GM19099 (cell line): ENCODE results near the gene SETBP1.

Source experiments
- POLR2A ChIP-seq: IDR thresholded peaks from 3 replicates; pipeline ENCODE4 v1.6.1; 2011; ENCODE audit warnings: low read depth; ENCODE audit not compliant: insufficient read length; ENCODE audit errors: extremely low read depth

Gene SETBP1

GRCh38 chr18:44917216-44918141, 236.8 kb downstream of the SETBP1 start:
- no peak for TF ChIP-seq POLR2A

- TF ChIP-seq POLR2A, result no peak
Observed at GRCh38 chr18:44918142-44918476, 237.4 kb downstream of the SETBP1 start.

DNA sequence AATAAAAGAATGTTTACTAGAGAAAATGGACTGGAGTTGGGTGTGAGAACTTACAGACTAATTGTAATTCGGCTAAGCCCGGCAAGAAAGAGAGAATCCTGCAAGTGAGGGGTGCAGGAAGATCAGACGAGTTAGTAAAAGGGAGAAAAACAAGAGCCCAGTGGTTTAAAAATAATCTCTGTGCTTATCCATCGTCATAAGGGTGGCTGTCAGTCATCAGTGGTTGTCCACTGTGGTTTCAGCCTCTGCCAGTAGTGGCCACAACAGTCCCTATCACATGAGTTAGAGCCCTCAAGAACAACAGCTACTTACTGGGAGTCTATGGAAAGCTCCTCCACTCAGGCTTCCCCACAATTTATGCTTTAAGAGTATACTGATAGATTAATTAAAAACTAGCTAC, 239.8 kb downstream of the SETBP1 start:
- no peak for TF ChIP-seq POLR2A

GRCh38 chr18:44921974-44922373, 241.3 kb downstream of the SETBP1 start:
- TF ChIP-seq POLR2A, result no peak

DNA sequence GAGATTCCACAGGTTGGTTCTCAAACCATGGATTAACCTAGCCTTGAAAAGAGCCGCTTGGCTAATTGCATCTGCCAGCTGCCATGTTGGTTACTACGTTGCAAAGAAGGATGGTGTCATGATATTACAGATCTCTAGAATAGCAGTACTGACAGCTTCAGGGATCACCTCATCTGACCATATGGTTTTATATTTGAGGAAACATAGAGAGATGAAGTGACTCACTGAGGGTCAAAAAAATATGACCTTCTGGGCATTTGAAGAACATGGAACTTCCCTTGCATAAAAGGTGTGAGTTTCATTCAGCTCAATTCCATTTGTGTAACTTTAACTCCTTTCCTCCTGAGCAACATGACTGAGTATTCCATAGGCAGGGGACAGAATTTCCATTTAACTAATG, 242.3 kb downstream of the SETBP1 start:
- TF ChIP-seq POLR2A, result no peak

DNA sequence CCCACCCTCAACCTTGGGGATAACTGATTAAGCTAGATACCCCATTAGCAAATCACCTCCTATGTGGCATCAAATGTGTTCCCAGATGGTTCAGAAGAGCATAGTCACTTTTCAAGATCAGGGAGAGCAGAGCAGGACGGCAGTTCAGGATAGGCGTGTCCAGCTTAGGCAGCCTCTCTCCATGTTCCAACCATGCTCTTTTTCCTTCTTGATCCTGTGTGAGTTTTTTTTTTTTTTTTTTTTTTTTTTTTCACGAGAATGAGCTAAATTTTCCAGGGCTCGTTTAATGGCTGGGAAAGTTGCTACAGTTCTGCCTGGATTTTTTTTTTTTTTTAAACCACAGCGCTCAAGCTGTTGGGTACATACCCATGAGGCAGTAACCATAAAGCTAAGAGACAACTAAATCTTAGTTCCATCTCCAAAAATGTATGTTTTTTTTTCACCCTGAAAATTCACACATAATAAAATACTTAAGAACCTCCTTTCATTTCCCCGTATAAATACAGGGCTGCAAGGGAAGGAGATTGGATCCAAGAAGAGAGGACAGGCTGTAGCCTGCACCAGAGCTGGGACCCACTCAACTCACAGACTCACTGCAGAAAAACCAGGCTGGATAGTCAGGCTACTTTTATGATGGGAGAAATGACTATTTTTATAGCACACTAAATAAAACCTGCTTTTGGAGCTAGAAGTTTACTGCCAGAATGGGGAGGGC, 244.3 kb downstream of the SETBP1 start:
- TF ChIP-seq POLR2A, result no peak

DNA sequence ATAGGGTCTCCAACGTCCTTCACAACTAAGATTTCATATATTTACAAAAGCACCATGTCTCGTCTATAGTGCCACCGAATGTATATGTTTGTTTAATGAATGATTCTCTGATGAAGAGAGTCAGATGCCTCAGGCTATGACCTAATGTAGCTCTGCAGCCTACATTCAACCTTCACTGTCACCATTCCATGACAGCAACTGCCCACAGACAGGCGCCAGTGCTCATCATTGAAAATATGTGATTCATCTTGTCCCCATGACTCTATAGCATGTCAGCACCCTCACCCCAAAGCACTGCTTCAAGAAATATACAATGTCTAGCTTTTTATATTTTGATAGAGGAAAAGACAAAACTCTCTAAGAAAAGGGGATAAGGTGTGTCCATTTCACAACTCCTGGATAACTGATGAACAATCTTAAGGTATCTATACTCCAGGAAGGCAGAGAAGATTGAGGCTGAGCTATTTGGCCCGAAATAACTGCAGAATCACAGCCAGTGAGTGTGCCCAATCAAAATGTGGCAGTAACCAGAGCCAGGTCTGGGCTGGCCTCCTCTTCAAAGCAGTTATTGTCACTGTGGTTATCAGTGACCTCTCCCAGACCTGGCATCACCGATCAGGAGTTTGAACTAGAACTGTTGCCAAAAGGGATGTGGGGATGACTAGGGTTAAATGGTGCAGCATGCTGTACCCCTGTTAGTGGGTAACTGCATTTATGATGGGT, 246.6 kb downstream of the SETBP1 start:
- TF ChIP-seq POLR2A, result no peak

- TF ChIP-seq POLR2A, result no peak
Observed at GRCh38 chr18:44934901-44935300, 254.2 kb downstream of the SETBP1 start.

GRCh38 chr18:44935455-44935854, 254.8 kb downstream of the SETBP1 start:
- no peak for TF ChIP-seq POLR2A

- TF ChIP-seq POLR2A, result no peak
Observed at GRCh38 chr18:44936485-44936884, 255.8 kb downstream of the SETBP1 start.

- TF ChIP-seq POLR2A, result no peak
Observed at GRCh38 chr18:44937960-44938719, 257.5 kb downstream of the SETBP1 start.

- no peak for TF ChIP-seq POLR2A
Observed at GRCh38 chr18:44938720-44939665, 258.3 kb downstream of the SETBP1 start.

- TF ChIP-seq POLR2A, result no peak
Observed at GRCh38 chr18:44941516-44941915, 260.8 kb downstream of the SETBP1 start.

GRCh38 chr18:44942073-44942472, 261.4 kb downstream of the SETBP1 start:
- TF ChIP-seq POLR2A, result no peak
